Measurements from ENCODE around the gene TEAD3.
"Not testable (repeated sequence)": the region's sequence is repeated elsewhere in the genome, so short reads cannot be mapped to it uniquely, and the experiment has no call there.

The TEAD3 gene

GRCh38 chr6:35519313-35520015 lies 22.6 kb upstream of the TEAD3 start:
- H3K4me3 Mint-ChIP-seq, result no peak overlapping the region
- no peaks in the 10 kb centered on the region for H3K4me1 Mint-ChIP-seq
- no peak overlapping the region for H3K27ac Mint-ChIP-seq
- ATAC-seq, result no peak
- H3K27me3 Mint-ChIP-seq, result peaks cover 24% of the 10 kb centered on the region
- H3K9me3 Mint-ChIP-seq, result no peaks in the 10 kb centered on the region
- no peaks in the 10 kb centered on the region for H3K36me3 Mint-ChIP-seq

GRCh38 chr6:35518566-35519312 lies 21.9 kb upstream of the TEAD3 start:
- Mint-ChIP-seq H3K4me3 (no peak overlapping the region), H3K9me3 (no peaks in the 10 kb centered on the region), H3K36me3 (no peaks in the 10 kb centered on the region), H3K4me1 (no peaks in the 10 kb centered on the region), H3K27ac (no peak overlapping the region), H3K27me3 (peaks cover 31% of the 10 kb centered on the region)
- ATAC-seq, result no peak

GRCh38 chr6:35517978-35518377 lies 21.1 kb upstream of the TEAD3 start:
- not testable (repeated sequence) for H3K36me3 Mint-ChIP-seq, H3K27ac Mint-ChIP-seq, H3K4me3 Mint-ChIP-seq, H3K9me3 Mint-ChIP-seq, ATAC-seq, H3K4me1 Mint-ChIP-seq
- H3K27me3 Mint-ChIP-seq, result peaks cover 36% of the 10 kb centered on the region

DNA sequence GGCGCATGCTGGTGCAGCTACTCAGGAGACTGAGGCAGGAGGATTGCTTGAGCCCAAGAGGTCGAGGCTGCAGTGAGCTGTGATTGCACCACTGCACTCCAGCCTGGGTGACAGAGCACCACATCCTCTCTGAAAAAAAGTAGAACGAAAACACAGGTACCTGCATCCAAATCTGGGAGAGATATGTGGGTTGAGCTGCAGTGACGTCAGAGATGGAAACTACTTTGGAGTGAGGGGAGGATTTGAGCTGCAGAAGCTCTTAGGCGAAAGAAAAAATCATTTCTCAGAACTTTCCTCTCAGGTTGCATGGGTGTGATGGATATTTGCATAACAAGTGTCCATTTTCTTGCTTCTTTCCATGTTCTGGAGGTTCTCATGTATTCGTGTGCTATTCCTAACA lies 19.8 kb upstream of the TEAD3 start:
- peaks cover 7% of the 10 kb centered on the region for H3K4me1 Mint-ChIP-seq
- H3K27ac Mint-ChIP-seq, result no peak overlapping the region
- no peaks in the 10 kb centered on the region for H3K36me3 Mint-ChIP-seq
- peaks cover 48% of the 10 kb centered on the region for H3K27me3 Mint-ChIP-seq
- no peaks in the 10 kb centered on the region for H3K9me3 Mint-ChIP-seq
- H3K4me3 Mint-ChIP-seq, result no peak overlapping the region
- no peak for ATAC-seq

DNA sequence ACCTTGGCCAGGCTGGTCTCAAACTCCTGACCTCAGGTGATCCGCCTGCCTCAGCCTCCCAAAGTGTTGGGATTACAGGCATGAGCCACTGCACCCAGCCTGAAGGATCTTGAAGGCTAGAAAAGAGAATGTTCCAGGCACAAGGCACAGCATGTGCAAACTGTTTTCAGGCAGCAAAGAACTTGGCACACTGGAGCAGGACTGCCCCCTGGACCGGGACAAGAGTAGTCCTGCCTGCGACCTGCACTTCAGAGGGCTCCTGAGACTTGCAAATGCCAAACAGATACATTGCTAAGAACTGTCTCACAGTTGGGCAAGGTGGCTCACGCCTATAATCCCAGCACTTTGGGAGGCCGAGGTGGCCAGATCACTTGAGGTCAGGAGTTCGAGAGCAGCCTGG lies 19.1 kb upstream of the TEAD3 start:
- ATAC-seq, H3K9me3 Mint-ChIP-seq, H3K27ac Mint-ChIP-seq, H3K36me3 Mint-ChIP-seq, H3K4me3 Mint-ChIP-seq: not testable (repeated sequence)
- Mint-ChIP-seq H3K4me1 (peaks cover 12% of the 10 kb centered on the region), H3K27me3 (peaks cover 56% of the 10 kb centered on the region)

DNA sequence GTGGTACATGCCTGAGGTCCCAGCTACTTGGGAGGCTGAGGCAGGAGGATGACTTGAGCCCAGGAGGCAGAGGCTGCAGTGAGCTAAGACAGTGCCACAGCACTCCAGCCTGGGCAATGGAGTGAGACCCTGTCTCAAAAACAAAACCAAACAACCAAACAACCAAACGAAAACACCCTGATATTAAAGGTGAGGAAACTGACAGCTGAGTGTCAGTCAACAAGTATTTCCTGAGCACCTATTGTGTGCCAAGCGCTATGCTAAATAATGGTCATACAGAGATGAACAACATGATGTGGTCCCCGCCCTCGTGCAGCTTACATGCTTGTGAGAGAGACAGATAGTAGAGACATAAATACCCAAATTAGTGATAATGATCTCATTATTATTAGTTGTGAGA lies 17.7 kb upstream of the TEAD3 start:
- H3K27me3 Mint-ChIP-seq, result peaks cover 56% of the 10 kb centered on the region
- no peaks in the 10 kb centered on the region for H3K36me3 Mint-ChIP-seq
- no peaks in the 10 kb centered on the region for H3K9me3 Mint-ChIP-seq
- no peak overlapping the region for H3K4me3 Mint-ChIP-seq
- H3K27ac Mint-ChIP-seq, result no peak overlapping the region
- no peak for ATAC-seq
- peaks cover 15% of the 10 kb centered on the region for H3K4me1 Mint-ChIP-seq

DNA sequence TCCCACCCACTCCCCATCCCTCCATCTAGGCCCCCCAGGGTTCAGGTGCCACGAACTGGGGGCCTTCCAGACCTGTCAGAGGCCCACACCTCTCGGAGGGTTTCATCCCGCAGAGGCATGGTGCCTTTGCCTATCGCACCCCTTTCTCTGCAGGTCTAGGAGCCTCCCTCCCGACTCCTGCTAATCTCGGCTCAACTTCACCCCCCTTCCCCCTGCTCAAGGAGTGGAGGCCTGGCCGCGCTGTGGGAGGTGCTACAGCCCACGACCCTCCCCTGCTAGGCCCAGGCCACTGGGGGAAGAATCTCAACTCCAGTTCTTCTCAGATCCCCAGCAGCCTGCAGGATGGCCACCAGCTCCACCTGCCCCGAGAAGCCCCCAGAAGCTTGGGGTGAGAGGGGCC lies 15.9 kb upstream of the TEAD3 start, which contains the start of gene TULP1:
TSS of gene TULP1 (minus strand) at position 157 of the 400 bp plus-strand sequence. CDS start at position 119, 38 bp downstream.
- Mint-ChIP-seq H3K9me3 (no peaks in the 10 kb centered on the region), H3K27me3 (peaks cover 61% of the 10 kb centered on the region), H3K36me3 (no peaks in the 10 kb centered on the region), H3K27ac (no peak within 1 kb of the TSS), H3K4me3 (no peak within 1 kb of the TSS), H3K4me1 (peaks cover 21% of the 10 kb centered on the region)
- no peak for ATAC-seq

DNA sequence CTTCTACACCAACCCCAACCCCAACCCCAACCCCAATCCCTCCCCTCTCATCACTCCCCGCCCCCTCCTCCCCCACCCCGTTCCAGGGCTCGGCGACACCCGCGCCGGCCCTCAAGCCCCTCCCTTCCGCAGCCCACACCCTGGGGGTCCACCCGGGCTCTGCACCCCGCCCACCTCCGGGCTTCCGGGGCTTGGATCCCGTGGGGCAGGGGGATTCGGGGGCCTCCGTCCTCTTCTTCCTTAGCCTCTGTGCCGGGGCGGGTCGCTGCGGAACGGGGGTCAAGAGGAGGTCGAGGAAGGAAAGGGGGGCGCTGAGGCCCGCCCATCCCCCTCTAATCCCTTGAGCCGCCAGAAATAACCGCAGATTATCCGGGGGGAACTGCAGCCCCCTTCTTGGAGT lies 15.1 kb upstream of the TEAD3 start:
- H3K27ac Mint-ChIP-seq, result no peak overlapping the region
- no peaks in the 10 kb centered on the region for H3K9me3 Mint-ChIP-seq
- peaks cover 61% of the 10 kb centered on the region for H3K27me3 Mint-ChIP-seq
- peak; percentile 41 for ATAC-seq
- H3K4me3 Mint-ChIP-seq, result no peak overlapping the region
- peaks cover 21% of the 10 kb centered on the region for H3K4me1 Mint-ChIP-seq
- H3K36me3 Mint-ChIP-seq, result no peaks in the 10 kb centered on the region

- ATAC-seq, result peak; percentile 31
Observed at GRCh38 chr6:35511562-35511941, 14.7 kb upstream of the TEAD3 start.

DNA sequence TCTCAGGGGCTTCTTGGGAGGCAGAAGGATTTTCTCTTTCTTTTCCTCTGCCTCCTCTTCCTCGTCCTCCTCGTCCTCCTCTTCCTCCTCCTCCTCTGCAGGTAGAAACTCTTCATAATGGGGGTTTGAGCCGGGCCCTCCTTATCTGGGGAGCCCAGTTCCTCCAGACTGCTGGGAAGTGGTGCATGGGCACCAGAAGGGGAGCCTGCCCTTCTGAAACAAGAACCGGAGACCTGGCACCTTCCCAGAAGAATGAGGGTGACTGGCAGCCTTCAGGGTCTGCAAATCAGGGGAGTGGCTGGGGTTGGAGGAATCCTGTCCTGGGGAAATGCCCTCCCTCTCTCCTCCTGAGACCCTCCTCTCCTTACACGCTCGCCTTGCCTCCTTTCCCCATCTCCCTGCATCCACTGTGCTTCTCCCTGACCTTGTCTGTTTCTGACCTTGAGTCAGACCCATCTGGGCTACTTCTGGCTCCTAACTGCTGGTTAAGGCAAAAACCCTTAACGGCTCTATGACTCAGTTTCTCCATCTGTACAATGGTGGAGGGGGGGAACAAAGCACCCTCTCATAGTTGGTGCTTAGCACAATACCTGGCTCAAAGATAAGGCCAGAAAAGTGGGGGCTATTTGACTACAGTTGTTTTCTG lies 14.2 kb upstream of the TEAD3 start:
- Mint-ChIP-seq H3K4me3 (no peak overlapping the region), H3K27ac (no peak overlapping the region), H3K4me1 (peaks cover 21% of the 10 kb centered on the region), H3K36me3 (no peaks in the 10 kb centered on the region), H3K27me3 (peaks cover 70% of the 10 kb centered on the region), H3K9me3 (no peaks in the 10 kb centered on the region)
- no peak for ATAC-seq

More at GRCh38 chr6:35511562-35511941, 14.7 kb upstream of the TEAD3 start:
- Mint-ChIP-seq H3K4me3 (no peak overlapping the region), H3K27ac (no peak overlapping the region), H3K9me3 (no peaks in the 10 kb centered on the region), H3K27me3 (peaks cover 65% of the 10 kb centered on the region), H3K4me1 (peaks cover 21% of the 10 kb centered on the region), H3K36me3 (no peaks in the 10 kb centered on the region)

DNA sequence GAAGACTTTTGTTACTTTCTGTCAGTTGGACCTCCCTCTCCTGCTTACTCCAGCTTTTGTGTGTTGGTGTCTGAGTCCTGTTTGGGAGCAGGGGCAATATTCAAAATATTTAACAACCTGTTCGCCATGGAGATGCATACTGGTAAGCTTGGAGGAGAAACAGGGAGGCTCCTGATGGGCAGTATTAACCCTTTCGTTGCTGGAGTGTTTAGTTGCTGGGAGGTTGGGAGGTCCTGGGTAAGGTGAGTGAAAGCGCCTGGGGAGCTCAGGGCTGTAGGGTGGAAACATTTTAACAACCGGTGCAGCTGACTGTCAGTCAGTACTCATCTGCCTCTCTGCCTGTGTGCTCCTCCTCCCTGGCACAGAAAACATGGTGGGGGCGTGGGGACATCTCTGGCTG lies 11.7 kb upstream of the TEAD3 start:
- Mint-ChIP-seq H3K27ac (no peak overlapping the region), H3K4me3 (no peak overlapping the region), H3K27me3 (peaks cover 67% of the 10 kb centered on the region), H3K36me3 (no peaks in the 10 kb centered on the region), H3K9me3 (no peaks in the 10 kb centered on the region), H3K4me1 (peaks cover 21% of the 10 kb centered on the region)
- ATAC-seq, result no peak

GRCh38 chr6:35508027-35508426 lies 11.1 kb upstream of the TEAD3 start:
- Mint-ChIP-seq H3K4me1 (peaks cover 21% of the 10 kb centered on the region), H3K36me3 (no peaks in the 10 kb centered on the region), H3K27me3 (peaks cover 67% of the 10 kb centered on the region), H3K27ac (no peak overlapping the region), H3K9me3 (no peaks in the 10 kb centered on the region), H3K4me3 (no peak overlapping the region)
- no peak for ATAC-seq

DNA sequence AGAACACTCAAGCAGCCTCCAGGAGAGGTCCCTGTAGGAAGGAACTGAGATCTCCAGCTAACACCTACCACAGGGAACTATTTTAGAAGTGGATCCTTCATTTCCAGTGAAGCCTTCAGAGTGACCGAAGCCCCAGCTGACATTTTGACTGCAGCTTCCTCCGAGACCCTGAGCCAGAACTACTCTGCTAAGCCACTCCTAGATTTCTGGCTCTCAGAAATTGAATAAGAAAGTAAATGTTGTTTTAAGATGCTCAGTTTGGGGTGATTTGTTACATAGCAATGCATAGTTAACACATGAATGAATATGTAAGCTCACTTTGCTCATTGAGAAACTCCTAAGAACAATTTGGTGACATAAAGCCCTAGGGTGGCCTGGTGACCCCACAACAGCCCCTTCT lies 10.3 kb upstream of the TEAD3 start:
- no peak overlapping the region for H3K4me3 Mint-ChIP-seq
- peaks cover 19% of the 10 kb centered on the region for H3K4me1 Mint-ChIP-seq
- no peak overlapping the region for H3K27ac Mint-ChIP-seq
- ATAC-seq, result no peak
- no peaks in the 10 kb centered on the region for H3K36me3 Mint-ChIP-seq
- peaks cover 67% of the 10 kb centered on the region for H3K27me3 Mint-ChIP-seq
- H3K9me3 Mint-ChIP-seq, result no peaks in the 10 kb centered on the region

GRCh38 chr6:35506536-35506935 lies 9.7 kb upstream of the TEAD3 start:
- Mint-ChIP-seq H3K9me3 (no peaks in the 10 kb centered on the region), H3K27ac (no peak overlapping the region), H3K36me3 (no peaks in the 10 kb centered on the region), H3K4me3 (no peak overlapping the region), H3K4me1 (peaks cover 12% of the 10 kb centered on the region), H3K27me3 (peaks cover 67% of the 10 kb centered on the region)
- no peak for ATAC-seq

GRCh38 chr6:35505999-35506412 lies 9.1 kb upstream of the TEAD3 start:
- H3K4me3 Mint-ChIP-seq, result no peak overlapping the region
- ATAC-seq, result peak; percentile 27
- peaks cover 8% of the 10 kb centered on the region for H3K4me1 Mint-ChIP-seq
- no peaks in the 10 kb centered on the region for H3K36me3 Mint-ChIP-seq
- no peaks in the 10 kb centered on the region for H3K9me3 Mint-ChIP-seq
- peaks cover 67% of the 10 kb centered on the region for H3K27me3 Mint-ChIP-seq
- no peak overlapping the region for H3K27ac Mint-ChIP-seq
